Keratinocyte (primary cell): ENCODE results near the gene SMIM12.

Experiments
- CTCF ChIP-seq, 3 experiments: IDR thresholded peaks in 1 of 3; conservative IDR thresholded peaks in 1 of 3; optimal IDR thresholded peaks in 1 of 3; 2 replicates in 2 of 3; 3 replicates in 1 of 3; pipeline versions ENCODE3 to v1.5.1; 2011; ENCODE audit warnings: low read length in 3 of 3, mild to moderate bottlenecking in 3 of 3, moderate library complexity in 2 of 3, control low read depth in 1 of 3, inconsistent platforms in 1 of 3; ENCODE audit not compliant: insufficient read depth in 2 of 3; ENCODE audit errors: extremely low read depth in 1 of 3
- EZH2 ChIP-seq: IDR thresholded peaks from one replicate; pipeline ENCODE4 v1.6.1; 2012; ENCODE audit warnings: inconsistent platforms, mild to moderate bottlenecking, low read length, moderate library complexity

GRCh38 chr1:34885405-34886247 lies 26.1 kb upstream of the SMIM12 start:
- TF ChIP-seq CTCF (optimal IDR thresholded peaks at IDR 0.05 in 1 of 3, IDR thresholded peaks at IDR 0.05 in 1 of 3, conservative IDR thresholded peaks at IDR 0.05 in 1 of 3; ENCODE audit: extremely low read depth in 1 of 3, insufficient read depth in 2 of 3, low read length in 3 of 3) (no peak), EZH2 (no peak)
